IPS DF 19.7 (cell line): ENCODE measurements around the gene GABARAP.

Experiments used
- DNase-seq: peaks from one replicate; pipeline ENCODE4 v3.0.0-alpha.2; 2013; ENCODE audit warnings: low read depth, low spot score

GABARAP gene

DNA sequence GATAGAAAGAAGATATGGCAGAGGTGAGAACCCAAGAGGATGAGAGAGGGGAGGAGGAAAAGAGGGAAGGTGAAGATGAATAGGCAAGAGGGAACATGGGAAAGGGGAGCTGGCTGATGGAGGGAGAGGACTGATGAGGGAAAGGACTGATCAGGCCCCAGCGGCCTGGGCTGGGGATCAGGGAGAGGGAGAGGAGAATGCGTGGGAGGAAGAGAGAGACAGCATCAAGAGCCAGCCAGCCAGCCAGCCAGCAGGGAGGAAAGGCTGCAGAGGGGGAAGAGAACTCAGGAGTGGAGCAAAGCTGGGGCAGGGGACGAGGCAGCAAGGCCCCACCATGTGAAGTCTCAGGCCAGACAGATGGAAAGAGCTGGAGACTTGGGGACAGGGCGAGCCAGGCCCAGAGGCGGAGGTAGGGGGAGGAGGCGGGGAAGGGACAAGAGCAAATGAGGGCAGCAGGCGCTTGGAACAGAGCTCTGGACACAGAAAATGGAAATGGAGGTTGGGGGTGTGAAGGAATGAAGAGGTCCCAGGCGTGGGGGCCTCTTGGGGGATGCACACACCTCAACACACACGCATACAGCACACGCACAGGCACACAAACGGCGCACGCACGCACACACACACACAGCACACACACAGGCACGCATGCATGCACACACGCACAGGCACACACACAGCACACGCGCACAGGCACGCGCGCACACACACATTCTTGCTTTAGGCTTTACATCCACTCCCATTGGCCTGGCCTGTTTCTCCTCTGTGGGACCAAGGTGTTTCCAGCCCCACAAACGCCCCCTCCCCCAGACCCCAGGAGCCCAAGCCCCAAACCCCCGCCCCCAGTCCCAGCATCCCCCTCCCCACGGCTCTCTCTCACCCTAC, 34.9 kb downstream of the GABARAP start:
- DNase-seq: no peak

- no peak for DNase-seq
Measured at GRCh38 chr17:7205561-7205960, 36.7 kb downstream of the GABARAP start.

DNA sequence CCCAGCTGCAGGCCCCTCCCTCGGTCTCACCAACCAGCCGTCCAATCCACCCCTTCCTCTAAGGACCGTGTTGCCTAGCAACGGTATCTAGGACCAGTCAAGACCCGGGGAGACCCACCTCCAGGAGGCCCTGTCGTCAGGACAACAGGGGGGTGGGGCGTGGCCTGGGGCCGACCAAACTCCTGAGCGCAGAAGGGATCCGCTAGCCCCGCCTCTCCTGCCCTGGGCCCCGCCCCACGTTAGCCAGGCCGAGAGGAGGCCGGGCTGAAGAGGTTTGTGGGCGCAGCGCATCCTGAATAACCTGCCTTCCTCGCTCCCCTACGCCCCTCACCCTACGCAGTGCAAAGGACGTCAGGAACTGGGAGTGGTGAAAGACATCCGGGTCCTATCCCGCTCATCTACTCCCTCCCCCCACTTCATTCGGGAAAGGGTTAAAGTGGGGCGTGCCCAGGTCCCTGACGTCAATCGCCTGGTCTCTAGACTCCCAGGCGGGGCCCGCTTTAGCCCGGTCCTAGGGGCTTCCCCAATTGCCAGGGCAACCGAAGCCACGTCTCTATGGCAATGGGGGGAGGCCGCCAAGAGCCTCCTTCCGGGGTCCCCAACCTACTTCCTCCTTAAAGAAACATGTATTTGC, 37.3 kb downstream of the GABARAP start:
- DNase-seq: peak; percentile 94

- DNase-seq: no peak
Measured at GRCh38 chr17:7204336-7204735, 37.9 kb downstream of the GABARAP start.

- no peak for DNase-seq
Measured at GRCh38 chr17:7203391-7203790, 38.9 kb downstream of the GABARAP start.

GRCh38 chr17:7196651-7197401, 45.4 kb downstream of the GABARAP start:
- DNase-seq: no peak

DNA sequence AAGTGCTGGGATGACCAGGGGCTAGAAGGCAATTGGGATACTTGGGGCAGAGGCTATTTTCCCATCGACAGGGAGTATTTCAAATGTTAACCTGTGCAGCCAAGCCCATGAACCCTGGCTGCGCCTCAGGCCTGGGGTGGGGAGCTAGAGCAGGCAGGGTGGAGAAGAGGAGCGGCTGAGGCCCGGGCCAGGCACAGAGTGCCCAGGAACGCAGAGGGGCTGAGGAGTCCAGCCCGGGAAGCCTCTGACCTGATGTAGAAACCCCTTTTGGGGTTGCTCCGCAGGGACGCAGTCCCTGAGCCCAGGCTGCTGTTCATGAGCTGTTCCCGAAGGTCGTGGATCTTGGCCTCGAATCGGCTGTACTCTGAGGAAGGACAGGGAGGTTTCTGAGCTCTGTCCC, 46.3 kb downstream of the GABARAP start:
- DNase-seq: no peak

DNA sequence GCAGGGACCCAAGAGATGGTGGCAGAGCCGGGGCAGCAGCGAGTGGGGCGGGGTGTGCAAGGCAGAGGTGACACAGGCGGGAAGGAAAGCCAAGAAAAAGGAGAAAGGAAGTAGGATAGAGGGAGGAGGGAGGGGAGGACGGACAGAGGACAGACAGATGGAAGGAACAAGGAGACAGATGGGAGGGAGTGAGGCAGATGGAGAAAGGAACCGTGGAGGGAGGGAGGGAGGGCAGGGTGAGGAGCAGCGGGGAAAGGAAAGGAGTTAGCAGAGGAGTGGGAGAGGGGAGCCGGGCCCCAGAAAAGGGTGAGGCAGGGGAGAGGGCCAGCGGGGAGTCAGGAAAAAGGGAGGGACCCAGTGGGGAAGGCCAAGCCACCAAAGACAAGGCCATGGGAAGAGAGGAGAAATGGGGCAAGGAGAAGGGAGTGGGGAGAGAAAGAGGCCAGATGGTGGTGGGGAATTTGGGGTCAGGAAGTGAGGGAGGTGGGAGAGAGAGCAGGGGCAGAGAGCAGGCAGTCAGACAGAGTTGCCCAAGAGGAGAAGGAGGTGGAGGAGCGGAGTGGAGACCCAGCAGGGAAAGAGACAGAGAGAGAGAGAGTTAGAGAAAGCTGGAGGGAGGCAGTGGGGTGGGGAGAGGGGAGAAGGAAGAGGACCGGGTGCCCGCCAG, 49.8 kb downstream of the GABARAP start:
- DNase-seq: no peak

DNA sequence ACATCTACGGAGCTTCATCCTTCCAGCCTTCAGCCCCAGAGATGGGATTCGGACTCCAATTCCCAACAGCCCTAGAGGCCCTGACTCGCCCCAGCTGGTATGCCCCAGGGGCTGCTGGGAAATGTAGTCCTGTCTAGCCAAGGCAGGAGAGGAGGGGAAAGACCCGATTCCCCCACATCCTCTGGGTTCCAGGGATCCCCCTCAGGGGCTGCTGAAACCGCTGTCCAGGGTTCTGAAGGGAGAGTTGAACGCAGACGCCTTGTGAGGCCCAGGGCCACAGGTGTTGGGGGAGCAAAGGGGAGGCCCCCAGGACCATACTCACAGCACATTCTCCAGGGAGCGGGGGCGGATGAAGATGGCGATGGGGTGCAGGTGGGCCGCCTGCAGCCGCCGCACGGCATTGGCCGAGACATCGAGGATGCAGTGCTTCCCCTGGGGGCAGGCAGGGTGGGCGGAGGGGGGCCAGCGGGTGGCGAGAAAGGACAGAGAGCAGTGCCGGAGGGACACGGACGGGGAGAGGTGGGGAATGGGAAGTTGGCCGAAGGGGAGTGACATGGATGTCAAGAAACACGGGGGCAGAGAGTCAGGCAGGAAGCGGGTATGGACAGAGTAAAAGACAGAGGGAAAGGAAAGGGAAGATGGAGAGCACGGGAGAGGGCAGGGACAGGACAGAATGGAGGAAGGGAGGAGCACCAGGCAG, 50.5 kb downstream of the GABARAP start:
- DNase-seq: no peak

DNA sequence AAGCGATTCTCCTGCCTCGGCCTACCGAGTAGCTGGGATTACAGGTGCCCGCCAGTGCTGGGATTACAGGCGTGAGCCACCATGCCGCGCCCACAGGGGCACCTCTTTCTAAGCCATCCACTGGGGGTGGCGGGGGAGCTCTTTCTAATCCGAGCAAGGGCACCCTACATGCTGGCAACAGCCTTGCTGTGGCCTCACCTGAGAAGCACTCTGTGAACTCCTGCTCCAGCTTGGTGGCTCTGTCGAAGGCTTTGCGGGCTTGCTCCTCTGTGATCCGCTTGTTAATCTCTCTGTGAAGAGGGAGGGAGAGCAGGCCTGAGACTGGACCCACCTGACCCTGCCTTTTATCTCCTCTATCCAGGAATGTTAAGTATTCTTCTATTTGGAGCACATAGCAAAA, 51.2 kb downstream of the GABARAP start:
- no peak for DNase-seq

- no peak for DNase-seq
Measured at GRCh38 chr17:7190276-7190917, 51.9 kb downstream of the GABARAP start.
